Ammon's horn (tissue), 1 donor: ENCODE results near the gene PRPF39.
"Not testable (repeated sequence)": the region's sequence is repeated elsewhere in the genome, so short reads cannot be mapped to it uniquely, and the experiment has no call there.

Experiments used
- DNase-seq: peaks from one replicate; pipeline ENCODE4 v3.0.0-alpha.2; 2016; ENCODE audit warnings: low spot score

PRPF39 gene

GRCh38 chr14:45140661-45141187, 56.8 kb downstream of the PRPF39 start:
- DNase-seq: no peak

- DNase-seq: not testable (repeated sequence)
Observed at GRCh38 chr14:45142083-45142482, 58.2 kb downstream of the PRPF39 start.

- DNase-seq: no peak
Observed at GRCh38 chr14:45144658-45145057, 60.7 kb downstream of the PRPF39 start.

GRCh38 chr14:45145214-45145613, 61.3 kb downstream of the PRPF39 start:
- no peak for DNase-seq

- DNase-seq: no peak
Observed at GRCh38 chr14:45149602-45150001, 65.7 kb downstream of the PRPF39 start.

- DNase-seq: no peak
Observed at GRCh38 chr14:45150386-45150890, 66.5 kb downstream of the PRPF39 start.

GRCh38 chr14:45156067-45156466, 72.2 kb downstream of the PRPF39 start:
- DNase-seq: no peak
